ENCODE data around the gene LMCD1. TPM values are rescaled to one million over a fixed set of nuclear protein-coding genes. Genes with fewer than 3 reads are reported as not detected.

The LMCD1 gene
- total and polyA plus RNA-seq, 2 experiments from 2014 or later = 21.8 to 35.3 TPM

DNA sequence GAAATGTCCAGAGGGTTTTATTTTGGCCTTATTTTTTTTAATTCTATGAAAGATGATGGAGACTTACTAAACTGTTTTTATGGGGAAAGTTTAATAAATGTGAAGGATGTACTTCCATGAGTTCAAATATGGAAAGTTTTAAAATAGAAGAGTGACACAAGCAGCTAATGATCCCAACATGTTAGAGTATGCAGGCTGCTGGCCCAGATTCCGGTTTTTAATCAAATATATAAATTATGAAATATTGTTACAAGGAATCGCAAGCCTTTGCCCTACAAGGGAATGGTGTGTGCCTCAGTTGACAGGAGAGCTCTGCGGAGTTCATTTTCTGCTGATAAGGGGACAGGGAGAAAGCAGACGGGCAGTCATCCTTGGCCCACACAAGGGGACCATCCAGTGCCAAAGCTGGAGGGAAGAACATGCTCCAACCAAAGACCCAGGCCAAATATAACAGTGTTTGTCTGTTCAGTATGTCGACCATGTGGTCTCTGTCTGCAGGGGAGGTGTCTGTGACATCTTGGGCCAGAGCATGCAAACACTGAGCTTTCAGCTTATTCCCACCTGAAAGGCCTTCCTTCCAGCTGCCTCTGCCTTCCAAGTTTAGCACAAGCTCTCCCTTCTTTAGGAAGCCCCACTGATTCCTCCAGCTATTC is 73.2 kb downstream of the LMCD1 start (continued):
- TF ChIP-seq ZNF462 (CRISPR knock-in tag; IDR thresholded peaks at IDR 0.05) = no peak
- TF ChIP-seq NANOG (IDR thresholded peaks at IDR 0.05; ENCODE audit: borderline replicate concordance) = no peak
- no peak for TF ChIP-seq JUNB (IDR thresholded peaks at IDR 0.05; ENCODE audit: unreplicated experiment)

- Mint-ChIP-seq H3K9me3 (no peaks in the 10 kb centered on the region), H3K4me1 (peaks cover 10% of the 10 kb centered on the region; the same call in 2 of the 3 replicates), H3K36me3 (ENCODE audit: low read depth) (no peaks in the 10 kb centered on the region), H3K27ac (no peak overlapping the region), H3K4me3 (no peak overlapping the region), H3K27me3 (ENCODE audit: insufficient read depth, low read depth, poor library complexity) (peaks cover 5% of the 10 kb centered on the region)
- ATAC-seq = no peak
- H3K27ac ChIP-seq (ENCODE audit: low read depth) = no peak overlapping the region
- no peaks in the 10 kb centered on the region for H3K9me2 ChIP-seq (ENCODE audit: insufficient read depth)
- H3F3A ChIP-seq (replicated peaks; ENCODE audit: low read depth) = no peaks in the 10 kb centered on the region
- H3K4me1 ChIP-seq (ENCODE audit: insufficient read depth) = peaks cover 6% of the 10 kb centered on the region; the same call in 1 of the 2 replicates
- no peak for DNase-seq (ENCODE audit: low spot score)
- H4K20me1 ChIP-seq (replicated peaks; ENCODE audit: insufficient read depth) = no peaks in the 10 kb centered on the region
- H3K4me2 ChIP-seq = no peak overlapping the region
- H3K4me3 ChIP-seq = no peak overlapping the region
- no peaks in the 10 kb centered on the region for H3K79me2 ChIP-seq (replicated peaks; ENCODE audit: insufficient read depth)
- no peak overlapping the region for H2AFZ ChIP-seq
- H3K27me3 ChIP-seq (ENCODE audit: insufficient read depth) = no peaks in the 10 kb centered on the region
- H3K36me3 ChIP-seq (ENCODE audit: insufficient read depth) = no peaks in the 10 kb centered on the region; the same call in 1 of the 2 replicates
- TF ChIP-seq STAT1 (IDR thresholded peaks at IDR 0.05; ENCODE audit: unreplicated experiment) = no peak
- TF ChIP-seq ZNF331 (CRISPR knock-in tag; IDR thresholded peaks at IDR 0.05; ENCODE audit: low read depth) = no peak
- TF ChIP-seq, protein P1, sequence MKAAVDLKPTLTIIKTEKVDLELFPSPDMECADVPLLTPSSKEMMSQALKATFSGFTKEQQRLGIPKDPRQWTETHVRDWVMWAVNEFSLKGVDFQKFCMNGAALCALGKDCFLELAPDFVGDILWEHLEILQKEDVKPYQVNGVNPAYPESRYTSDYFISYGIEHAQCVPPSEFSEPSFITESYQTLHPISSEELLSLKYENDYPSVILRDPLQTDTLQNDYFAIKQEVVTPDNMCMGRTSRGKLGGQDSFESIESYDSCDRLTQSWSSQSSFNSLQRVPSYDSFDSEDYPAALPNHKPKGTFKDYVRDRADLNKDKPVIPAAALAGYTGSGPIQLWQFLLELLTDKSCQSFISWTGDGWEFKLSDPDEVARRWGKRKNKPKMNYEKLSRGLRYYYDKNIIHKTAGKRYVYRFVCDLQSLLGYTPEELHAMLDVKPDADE (IDR thresholded peaks at IDR 0.05) = no peak
- no peak for TF ChIP-seq CREB1 (CRISPR knock-in tag; IDR thresholded peaks at IDR 0.05; ENCODE audit: low read depth)
- no peak for TF ChIP-seq ZNF462 (CRISPR knock-in tag; IDR thresholded peaks at IDR 0.05)
Measured at GRCh38 chr3:8575364-8576104, 73.9 kb downstream of the LMCD1 start.

Data from GM23338 (cell line).